GM18868 (cell line): Measurements from ENCODE around the gene IRS2.
"Not testable (repeated sequence)": the region's sequence is repeated elsewhere in the genome, so short reads cannot be mapped to it uniquely, and the experiment has no call there.

Experiments
- ATAC-seq: cut with Tn5 transposase; IDR thresholded peaks from one replicate; pipeline ENCODE4 v1.9.1; 2021; ENCODE audit warnings: mild to moderate bottlenecking, moderate library complexity; ENCODE audit not compliant: unreplicated experiment

Gene IRS2

GRCh38 chr13:109786457-109787134 lies at the start of gene IRS2:
TSS of gene IRS2 (minus strand) at chr13:109786583. CDS start at chr13:109786053, 530 bp downstream.
- ATAC-seq = peak; percentile 96

GRCh38 chr13:109834973-109835720 lies 48.8 kb upstream of the IRS2 start:
- no peak for ATAC-seq

GRCh38 chr13:109833940-109834339 lies 47.6 kb upstream of the IRS2 start:
- ATAC-seq = no peak

- no peak for ATAC-seq
Measured at GRCh38 chr13:109833071-109833470, 46.7 kb upstream of the IRS2 start.

- ATAC-seq = not testable (repeated sequence)
Measured at GRCh38 chr13:109828591-109829316, 42.4 kb upstream of the IRS2 start.

GRCh38 chr13:109823201-109823600 lies 36.8 kb upstream of the IRS2 start:
- not testable (repeated sequence) for ATAC-seq

- no peak for ATAC-seq
Measured at GRCh38 chr13:109821103-109821502, 34.7 kb upstream of the IRS2 start.

- ATAC-seq = no peak
Measured at GRCh38 chr13:109819874-109820273, 33.5 kb upstream of the IRS2 start.

- no peak for ATAC-seq
Measured at GRCh38 chr13:109818886-109819285, 32.5 kb upstream of the IRS2 start.

- no peak for ATAC-seq
Measured at GRCh38 chr13:109817591-109818535, 31.5 kb upstream of the IRS2 start.

- ATAC-seq = no peak
Measured at GRCh38 chr13:109816808-109817203, 30.4 kb upstream of the IRS2 start.

- no peak for ATAC-seq
Measured at GRCh38 chr13:109816112-109816807, 29.9 kb upstream of the IRS2 start.

- no peak for ATAC-seq
Measured at GRCh38 chr13:109815651-109816050, 29.3 kb upstream of the IRS2 start.

GRCh38 chr13:109813663-109814062 lies 27.3 kb upstream of the IRS2 start:
- ATAC-seq = no peak

- no peak for ATAC-seq
Measured at GRCh38 chr13:109812382-109812781, 26.0 kb upstream of the IRS2 start.

GRCh38 chr13:109810761-109811510 lies 24.6 kb upstream of the IRS2 start:
- no peak for ATAC-seq

GRCh38 chr13:109809216-109809932 lies 23.0 kb upstream of the IRS2 start:
- no peak for ATAC-seq

GRCh38 chr13:109807345-109807744 lies 21.0 kb upstream of the IRS2 start:
- ATAC-seq = no peak

GRCh38 chr13:109804654-109805053 lies 18.3 kb upstream of the IRS2 start:
- ATAC-seq = no peak
